Cardiac atrium fibroblast (primary cell): ENCODE measurements around the gene TARBP1. TPM values are rescaled to one million over a fixed set of nuclear protein-coding genes. Genes with fewer than 3 reads are reported as not detected.

Experiments used
- total RNA-seq: library from RNA; depleted of rRNA; stranded (reverse); fragments of >200 nt; gene quantifications from 2 replicates; pipeline ENCODE4 v1.2.3, GENCODE V29; 2015

TARBP1 gene
- 13.4 and 14.3 TPM in 2 replicates for total RNA-seq

DNA sequence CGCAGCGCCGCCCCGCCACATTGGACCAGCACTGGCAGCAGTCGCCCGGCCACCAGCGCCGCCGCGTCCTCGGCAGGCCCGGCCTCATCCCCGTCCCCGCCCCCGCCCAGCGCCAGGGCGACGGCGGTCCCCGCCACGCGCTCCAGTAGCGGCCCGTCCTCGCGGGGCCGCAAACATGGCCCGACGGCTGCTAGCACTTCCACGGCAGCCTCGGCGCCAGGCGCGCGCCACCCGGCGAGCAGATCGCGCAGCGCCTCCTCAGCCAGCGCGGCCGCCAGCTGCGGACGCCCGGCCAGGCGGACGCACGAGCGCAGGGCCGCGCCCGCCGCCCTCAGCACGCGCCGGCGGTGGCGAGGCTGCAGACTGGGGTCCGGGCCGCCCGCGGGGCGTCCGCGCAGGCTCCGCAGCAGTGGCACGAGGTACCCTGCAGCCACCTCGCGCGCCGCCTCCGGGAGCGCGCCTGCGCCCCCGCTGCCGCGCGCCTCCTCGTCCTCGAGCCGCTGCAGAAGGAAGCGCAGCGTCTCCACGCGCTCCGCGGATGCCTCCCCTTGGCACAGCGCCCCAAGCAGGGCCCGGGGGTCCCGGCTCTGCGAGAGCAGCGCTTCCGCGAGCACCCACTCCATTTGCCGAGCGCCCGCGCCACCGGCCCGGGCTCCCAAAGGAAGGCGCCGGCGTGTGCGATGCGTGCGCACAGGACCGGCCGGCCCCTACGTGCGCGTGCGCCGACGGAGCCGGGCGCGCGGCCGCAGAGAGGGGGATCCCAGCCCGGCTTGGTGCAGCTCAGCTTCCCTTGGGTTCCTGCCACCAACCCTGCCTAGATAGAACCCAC lies at the start of gene TARBP1:
Gene TARBP1 (minus strand): TSS at position 699 of the 829 bp plus-strand sequence. CDS start 76 bp downstream, at position 623.

DNA sequence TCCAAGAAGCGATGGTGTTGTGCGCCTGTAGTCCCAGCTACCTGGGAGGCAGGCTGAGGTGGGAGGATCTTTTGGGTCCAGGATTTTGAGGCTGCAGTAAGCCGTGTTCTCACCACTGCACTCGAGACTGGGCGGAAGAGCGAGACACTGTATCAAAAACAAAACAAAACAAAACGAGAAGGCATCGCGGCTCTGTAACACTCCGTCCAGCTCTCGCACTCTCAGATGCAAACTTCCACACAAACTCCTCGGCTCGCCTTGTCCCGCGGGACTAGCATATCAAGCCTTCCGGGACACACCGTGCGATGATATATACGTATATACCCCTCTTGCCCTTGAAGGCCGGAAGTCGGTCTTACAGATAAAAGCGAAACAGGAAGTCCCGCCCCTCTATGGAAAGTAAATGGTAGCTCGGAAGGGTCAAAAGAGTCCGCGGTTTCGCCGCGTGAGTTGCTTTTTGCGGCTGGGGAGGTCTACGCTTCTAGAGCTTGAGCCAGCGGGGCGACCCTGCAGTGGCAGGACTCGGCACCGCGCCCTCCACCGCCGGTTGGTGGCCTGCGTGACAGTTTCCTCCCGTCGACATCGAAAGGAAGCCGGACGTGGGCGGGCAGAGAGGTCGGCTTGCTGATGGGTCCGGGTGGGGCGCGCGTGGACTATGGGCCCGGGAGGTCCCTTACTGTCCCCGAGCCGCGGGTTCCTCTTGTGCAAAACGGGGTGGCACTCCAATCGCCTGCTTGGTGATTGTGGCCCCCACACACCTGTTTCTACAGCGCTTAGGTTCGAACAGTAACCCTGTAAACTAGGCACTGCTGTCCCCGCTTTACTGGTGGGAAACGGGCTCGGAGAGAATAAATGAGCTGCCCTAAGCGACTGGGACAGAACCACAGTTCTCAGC lies 105.7 kb downstream of the TARBP1 start, which contains the start of gene COA6:
Gene COA6 (plus strand): TSS at position 393 of the 895 bp plus-strand sequence. CDS start 11 bp downstream, at position 404.

Other genes with a start within 250 kb of the TARBP1 start
- gene COA6, start 105.7 kb downstream of the TARBP1 start, total RNA-seq, result 7.9 and 9.4 TPM in 2 replicates
- gene IRF2BP2, start 131.0 kb upstream of the TARBP1 start, total RNA-seq, result 72.8 and 82.6 TPM in 2 replicates